ENCODE data around the gene BPHL.

DNA sequence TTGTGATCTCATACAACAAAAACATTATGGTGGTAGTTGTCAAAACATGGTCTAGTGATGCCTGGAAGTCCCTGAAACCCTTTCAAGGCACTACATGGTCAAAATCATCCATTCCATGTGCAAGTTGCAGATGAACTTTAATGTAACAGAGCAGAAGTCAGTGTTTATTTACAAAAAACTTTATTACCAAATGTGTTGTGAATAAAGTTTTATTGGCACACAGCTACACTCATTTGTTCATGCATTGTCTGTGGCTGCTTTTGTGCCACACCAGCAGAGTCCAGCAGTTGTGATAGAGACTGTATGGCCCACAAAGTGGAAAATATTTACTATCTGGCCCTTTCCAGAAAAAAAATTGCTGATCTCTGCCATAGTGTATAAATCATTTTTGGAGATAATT lies 82.2 kb downstream of the BPHL start:
- TF ChIP-seq, protein P1, sequence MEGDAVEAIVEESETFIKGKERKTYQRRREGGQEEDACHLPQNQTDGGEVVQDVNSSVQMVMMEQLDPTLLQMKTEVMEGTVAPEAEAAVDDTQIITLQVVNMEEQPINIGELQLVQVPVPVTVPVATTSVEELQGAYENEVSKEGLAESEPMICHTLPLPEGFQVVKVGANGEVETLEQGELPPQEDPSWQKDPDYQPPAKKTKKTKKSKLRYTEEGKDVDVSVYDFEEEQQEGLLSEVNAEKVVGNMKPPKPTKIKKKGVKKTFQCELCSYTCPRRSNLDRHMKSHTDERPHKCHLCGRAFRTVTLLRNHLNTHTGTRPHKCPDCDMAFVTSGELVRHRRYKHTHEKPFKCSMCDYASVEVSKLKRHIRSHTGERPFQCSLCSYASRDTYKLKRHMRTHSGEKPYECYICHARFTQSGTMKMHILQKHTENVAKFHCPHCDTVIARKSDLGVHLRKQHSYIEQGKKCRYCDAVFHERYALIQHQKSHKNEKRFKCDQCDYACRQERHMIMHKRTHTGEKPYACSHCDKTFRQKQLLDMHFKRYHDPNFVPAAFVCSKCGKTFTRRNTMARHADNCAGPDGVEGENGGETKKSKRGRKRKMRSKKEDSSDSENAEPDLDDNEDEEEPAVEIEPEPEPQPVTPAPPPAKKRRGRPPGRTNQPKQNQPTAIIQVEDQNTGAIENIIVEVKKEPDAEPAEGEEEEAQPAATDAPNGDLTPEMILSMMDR (conservative IDR thresholded peaks at IDR 0.05 in 1 of 2, IDR thresholded peaks at IDR 0.05 in 1 of 2; ENCODE audit: extremely low read depth in 1 of 2, insufficient read depth in 1 of 2, low read depth in 1 of 2, low read length in 2 of 2) = no peak
- TF ChIP-seq EZH2 (IDR thresholded peaks at IDR 0.05; ENCODE audit: borderline replicate concordance, low read length) = no peak

Measured in mammary epithelial cell (primary cell).